ENCODE measurements around the gene CEP126.

DNA sequence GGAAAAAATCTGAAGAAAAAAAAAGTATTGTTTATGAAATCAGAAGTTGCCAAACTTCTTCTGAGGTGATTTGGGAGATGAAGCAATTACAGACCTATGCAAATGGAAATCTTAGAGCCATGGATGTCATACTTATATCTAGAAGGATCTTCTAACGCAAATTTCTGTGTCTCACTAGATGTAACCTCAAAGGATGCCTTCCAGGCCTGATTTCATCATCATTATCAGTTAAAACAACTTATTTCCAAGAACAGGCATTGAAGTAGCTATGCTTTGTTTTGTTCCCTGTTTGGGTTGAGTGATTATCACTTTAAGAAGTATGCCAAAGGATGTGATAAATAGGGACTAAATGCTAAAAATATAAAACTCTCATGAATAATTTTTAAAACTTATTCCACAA, 45.4 kb downstream of the CEP126 start:
- no peak for TF ChIP-seq EZH2 (IDR thresholded peaks at IDR 0.05; ENCODE audit: low read depth, unreplicated experiment)
- TF ChIP-seq, protein P1, sequence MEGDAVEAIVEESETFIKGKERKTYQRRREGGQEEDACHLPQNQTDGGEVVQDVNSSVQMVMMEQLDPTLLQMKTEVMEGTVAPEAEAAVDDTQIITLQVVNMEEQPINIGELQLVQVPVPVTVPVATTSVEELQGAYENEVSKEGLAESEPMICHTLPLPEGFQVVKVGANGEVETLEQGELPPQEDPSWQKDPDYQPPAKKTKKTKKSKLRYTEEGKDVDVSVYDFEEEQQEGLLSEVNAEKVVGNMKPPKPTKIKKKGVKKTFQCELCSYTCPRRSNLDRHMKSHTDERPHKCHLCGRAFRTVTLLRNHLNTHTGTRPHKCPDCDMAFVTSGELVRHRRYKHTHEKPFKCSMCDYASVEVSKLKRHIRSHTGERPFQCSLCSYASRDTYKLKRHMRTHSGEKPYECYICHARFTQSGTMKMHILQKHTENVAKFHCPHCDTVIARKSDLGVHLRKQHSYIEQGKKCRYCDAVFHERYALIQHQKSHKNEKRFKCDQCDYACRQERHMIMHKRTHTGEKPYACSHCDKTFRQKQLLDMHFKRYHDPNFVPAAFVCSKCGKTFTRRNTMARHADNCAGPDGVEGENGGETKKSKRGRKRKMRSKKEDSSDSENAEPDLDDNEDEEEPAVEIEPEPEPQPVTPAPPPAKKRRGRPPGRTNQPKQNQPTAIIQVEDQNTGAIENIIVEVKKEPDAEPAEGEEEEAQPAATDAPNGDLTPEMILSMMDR (conservative IDR thresholded peaks at IDR 0.05; ENCODE audit: low read depth in 2 of 2): no peak

Measured in GM23338 (cell line).